ENCODE data around the gene SDCCAG8. TPM values are rescaled to one million over a fixed set of nuclear protein-coding genes. Genes with fewer than 3 reads are reported as not detected.

SDCCAG8 gene
- total RNA-seq, 1 experiment from 2014 or later = 18.7 TPM

GRCh38 chr1:243470502-243470901, 214.7 kb downstream of the SDCCAG8 start:
- DNase-seq (ENCODE audit: low spot score) = peak; percentile 87
- in situ Hi-C loops (cut with HindIII; ENCODE audit: low sequenced_read_pairs) = no loop called here

DNA sequence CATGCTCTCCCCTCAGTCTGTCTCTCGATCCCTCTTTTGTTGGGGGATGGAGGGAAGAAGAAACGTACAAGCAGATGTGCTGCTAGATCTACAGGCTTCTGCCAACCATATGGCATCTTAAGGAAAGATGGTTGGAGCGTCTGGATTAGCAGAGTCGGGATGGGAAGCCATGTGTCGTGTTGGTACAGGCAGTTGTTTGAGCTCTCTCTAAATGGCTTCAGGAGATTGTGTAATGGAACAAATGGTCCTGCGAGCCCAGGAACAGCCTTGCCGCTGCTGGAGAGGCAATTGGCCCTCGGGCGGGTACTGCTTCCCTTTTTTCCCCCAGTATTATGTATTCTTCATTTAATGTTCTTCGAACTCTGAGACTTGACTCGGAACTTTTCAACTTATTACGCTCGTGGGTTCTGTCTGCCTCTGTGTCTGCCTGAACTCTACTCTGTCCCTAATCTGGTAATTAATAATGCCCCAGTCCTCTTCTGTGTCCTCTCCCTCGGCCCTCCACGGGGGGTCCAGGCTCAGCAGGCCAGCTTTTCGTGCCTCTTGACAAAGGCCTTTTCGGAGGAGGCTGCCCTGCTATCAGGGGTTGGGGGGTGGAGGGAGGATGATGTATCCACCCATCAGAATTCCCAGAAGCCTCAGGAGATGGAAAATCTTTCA, 215.3 kb downstream of the SDCCAG8 start:
- DNase-seq (ENCODE audit: low spot score) = peak; percentile 64
- in situ Hi-C loops (cut with HindIII; ENCODE audit: low sequenced_read_pairs) = no loop called here

GRCh38 chr1:243471754-243472745, 216.2 kb downstream of the SDCCAG8 start:
- in situ Hi-C loops (cut with HindIII; ENCODE audit: low sequenced_read_pairs) = no loop called here
- DNase-seq (ENCODE audit: low spot score) = peak; percentile 49

DNA sequence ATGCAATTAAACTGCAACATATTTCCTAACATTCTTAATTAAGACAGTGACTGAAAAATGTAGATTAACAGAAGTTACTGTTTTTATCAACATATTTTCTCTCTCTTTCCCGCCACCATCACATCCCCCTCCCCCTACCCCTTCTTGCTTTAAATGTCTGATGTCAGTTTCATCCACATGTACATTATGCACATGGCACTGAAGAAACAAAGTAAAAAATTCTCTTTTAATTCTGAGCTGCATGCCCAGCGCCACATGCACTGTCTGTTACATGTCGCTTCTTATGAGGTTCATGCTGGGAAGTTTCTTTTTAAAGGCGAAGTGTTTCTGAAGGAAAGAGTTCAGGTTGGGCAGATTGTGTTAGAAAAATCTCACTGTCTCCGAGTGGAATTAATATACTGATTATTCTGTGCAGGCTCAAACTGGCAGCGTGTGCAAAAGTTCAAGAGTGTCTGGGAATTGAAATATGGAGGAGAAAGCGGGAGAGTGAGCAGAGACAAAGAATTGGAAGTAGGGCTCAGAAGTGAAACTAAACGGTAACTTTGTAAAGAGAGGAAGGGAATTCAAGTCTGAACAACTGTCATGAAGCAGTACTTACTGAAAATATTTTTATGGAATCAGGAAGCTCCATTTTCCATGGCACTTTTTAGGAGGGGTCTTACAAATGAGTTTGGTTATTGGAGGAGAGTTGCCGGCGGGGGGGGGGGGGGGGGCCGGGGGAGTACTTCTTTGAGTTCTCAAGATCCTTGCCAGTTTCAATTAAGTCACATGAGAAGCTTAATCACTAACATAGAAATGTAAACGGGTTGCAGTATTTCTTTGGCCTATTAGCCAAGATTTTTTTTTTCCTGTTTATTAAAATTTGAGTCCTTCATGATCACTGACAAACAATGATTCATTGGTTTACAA, 217.6 kb downstream of the SDCCAG8 start:
- peak; percentile 47 for DNase-seq (ENCODE audit: low spot score)
- in situ Hi-C loops (cut with HindIII; ENCODE audit: low sequenced_read_pairs) = no loop called here

- DNase-seq (ENCODE audit: low spot score) = peak; percentile 55
- in situ Hi-C loops (cut with HindIII; ENCODE audit: low sequenced_read_pairs) = no loop called here
Observed at GRCh38 chr1:243474136-243474881, 218.5 kb downstream of the SDCCAG8 start.

GRCh38 chr1:243474906-243475305, 219.1 kb downstream of the SDCCAG8 start:
- DNase-seq (ENCODE audit: low spot score) = no peak

GRCh38 chr1:243475966-243476365, 220.1 kb downstream of the SDCCAG8 start:
- DNase-seq (ENCODE audit: low spot score) = peak; percentile 92
- in situ Hi-C loops (cut with HindIII; ENCODE audit: low sequenced_read_pairs) = no loop called here

More at GRCh38 chr1:243474906-243475305, 219.1 kb downstream of the SDCCAG8 start:
- in situ Hi-C loops (cut with HindIII; ENCODE audit: low sequenced_read_pairs) = no loop called here

- in situ Hi-C loops (cut with HindIII; ENCODE audit: low sequenced_read_pairs) = no loop called here
Observed at GRCh38 chr1:243477731-243478290, 222.0 kb downstream of the SDCCAG8 start.

DNA sequence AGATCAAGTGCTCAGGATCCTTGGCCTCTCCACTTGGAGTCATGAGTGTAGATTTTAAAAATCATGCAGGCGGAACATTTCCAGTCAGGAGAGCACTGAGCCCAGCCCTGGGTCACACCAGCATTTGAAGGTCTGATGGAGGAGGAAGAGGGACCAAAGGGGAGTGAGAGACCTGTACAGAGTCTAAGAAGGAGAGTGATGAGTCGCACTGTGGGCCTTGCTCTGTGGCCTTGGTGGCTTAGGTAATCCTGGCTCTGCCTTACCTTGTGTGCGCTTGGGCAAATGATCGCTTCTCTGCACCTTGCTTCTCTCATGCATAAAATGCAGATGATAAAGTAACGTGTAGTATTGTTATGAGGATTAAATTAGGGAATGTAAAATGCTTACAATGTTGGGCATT, 225.3 kb downstream of the SDCCAG8 start:
- in situ Hi-C loops (cut with HindIII; ENCODE audit: low sequenced_read_pairs) = no loop called here
- DNase-seq (ENCODE audit: low spot score) = no peak

More at GRCh38 chr1:243477731-243478290, 222.0 kb downstream of the SDCCAG8 start:
- DNase-seq (ENCODE audit: low spot score) = no peak

DNA sequence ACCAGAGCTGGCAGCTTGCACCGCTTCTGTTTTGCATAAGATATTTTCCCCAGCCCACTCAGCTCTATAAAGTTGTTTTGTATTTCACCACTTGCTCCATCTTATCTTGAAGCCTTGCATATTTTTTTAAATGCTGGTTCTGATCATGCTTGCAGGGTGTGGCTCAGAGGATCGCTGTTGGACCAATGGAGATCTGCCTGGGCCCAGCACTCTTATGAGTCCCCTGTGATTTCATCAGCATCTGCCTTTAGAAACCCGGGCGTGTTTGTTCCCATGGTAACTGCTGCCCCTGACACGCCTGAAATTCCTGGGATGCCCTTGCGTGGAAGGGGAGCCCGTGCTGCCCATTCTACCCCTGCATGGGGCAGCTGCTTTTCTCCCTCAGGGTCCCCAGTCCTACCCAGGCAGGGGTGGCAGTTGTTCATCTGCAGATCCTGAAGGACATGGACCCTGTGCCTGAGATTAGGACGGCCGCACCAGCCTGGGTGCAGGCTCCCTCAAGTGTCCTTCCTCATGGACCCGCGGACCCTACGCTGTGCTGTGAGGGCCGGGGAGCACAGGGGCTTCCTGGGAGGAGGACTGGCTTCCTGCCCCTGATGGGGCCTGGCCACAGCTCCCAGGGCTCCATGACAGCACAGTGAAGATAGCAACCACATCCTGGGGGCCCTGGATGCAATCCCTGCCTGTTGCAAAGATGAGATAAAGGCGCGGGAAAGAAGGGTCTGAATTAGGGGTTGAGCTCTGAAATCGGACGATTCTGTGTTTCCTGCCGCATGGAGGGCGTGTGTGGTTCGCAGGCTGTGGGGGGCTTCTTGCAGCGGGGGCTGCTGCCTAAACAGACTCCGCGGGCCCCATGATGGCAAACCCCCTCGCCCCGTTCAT, 226.5 kb downstream of the SDCCAG8 start:
- in situ Hi-C loops (cut with HindIII; ENCODE audit: low sequenced_read_pairs) = no loop called here
- peak; percentile 70 for DNase-seq (ENCODE audit: low spot score)

- in situ Hi-C loops (cut with HindIII; ENCODE audit: low sequenced_read_pairs) = no loop called here
- DNase-seq (ENCODE audit: low spot score) = peak; percentile 41
Observed at GRCh38 chr1:243483071-243483771, 227.4 kb downstream of the SDCCAG8 start.

- in situ Hi-C loops (cut with HindIII; ENCODE audit: low sequenced_read_pairs) = no loop called here
- DNase-seq (ENCODE audit: low spot score) = no peak
Observed at GRCh38 chr1:243483952-243484351, 228.1 kb downstream of the SDCCAG8 start.

DNA sequence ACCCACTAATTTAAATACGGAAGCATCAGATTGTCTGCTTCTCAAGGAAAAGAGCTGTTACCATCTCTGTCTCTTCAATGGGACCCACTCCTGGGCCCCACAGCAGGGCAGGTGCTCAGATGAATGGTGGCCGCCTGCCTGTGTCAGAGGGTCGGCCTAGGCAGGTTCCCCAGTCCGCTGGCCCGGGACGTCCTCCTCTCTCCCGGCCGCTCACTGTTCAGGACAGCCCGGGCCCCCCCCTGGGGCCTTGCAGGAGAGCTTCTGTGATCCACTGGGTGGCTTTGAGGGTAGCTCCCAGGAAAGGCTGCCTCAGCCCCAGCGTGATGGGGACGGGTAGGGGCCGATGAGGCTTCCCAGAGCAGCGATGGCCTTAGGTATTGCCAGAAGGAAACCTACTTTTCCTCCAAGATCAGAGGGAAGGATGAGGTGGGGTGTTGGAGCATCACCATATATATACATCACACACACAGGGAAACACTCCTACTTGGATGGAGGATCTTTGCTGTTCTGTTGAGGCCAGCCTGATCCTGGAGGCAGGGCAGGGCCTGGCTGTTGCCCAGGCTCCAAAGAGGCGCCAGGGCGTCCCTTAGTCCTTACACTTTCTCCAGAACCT, 231.3 kb downstream of the SDCCAG8 start:
- no peak for DNase-seq (ENCODE audit: low spot score)
- in situ Hi-C loops (cut with HindIII; ENCODE audit: low sequenced_read_pairs) = no loop called here

GRCh38 chr1:243487649-243488227, 231.9 kb downstream of the SDCCAG8 start:
- no peak for DNase-seq (ENCODE audit: low spot score)
- in situ Hi-C loops (cut with HindIII; ENCODE audit: low sequenced_read_pairs) = no loop called here

GRCh38 chr1:243488459-243489157, 232.8 kb downstream of the SDCCAG8 start:
- no peak for DNase-seq (ENCODE audit: low spot score)
- in situ Hi-C loops (cut with HindIII; ENCODE audit: low sequenced_read_pairs) = no loop called here

All from G401 (cell line).